ENCODE data around the gene NFX1. TPM values are rescaled to one million over a fixed set of nuclear protein-coding genes. Genes with fewer than 3 reads are reported as not detected.

Gene NFX1
- total RNA-seq: 10 to 100 TPM; 46.3 to 48.1 TPM

- Mint-ChIP-seq H3K27ac (peak within 1 kb of the TSS; percentile 100), H3K27me3 (peaks cover 2% of the 10 kb centered on the region), H3K36me3 (peaks cover 44% of the 10 kb centered on the region), H3K4me3 (peak within 1 kb of the TSS; percentile 98), H3K4me1 (peaks cover 61% of the 10 kb centered on the region), H3K9me3 (ENCODE audit: low read depth) (no peaks in the 10 kb centered on the region)
- CTCF ChIA-PET: interaction anchor here (0.6 to 1.1 kb wide), 10 partner anchors 10 to 523 kb away, joined by 3 to 11 read pairs (median 3); partner anchors contain the start of genes BAG1 and CHMP5
- ATAC-seq: peak; percentile 92
- peak; percentile 99 for DNase-seq
Measured at GRCh38 chr9:33290247-33291030, at the start of gene NFX1. NFX1 (plus strand) TSS chr9:33290516; CDS start chr9:33290573, 57 bp downstream.

- H3K9me3 Mint-ChIP-seq (ENCODE audit: low read depth): no peaks in the 10 kb centered on the region
- H3K27ac Mint-ChIP-seq: no peak overlapping the region
- H3K36me3 Mint-ChIP-seq: no peaks in the 10 kb centered on the region
- peaks cover 4% of the 10 kb centered on the region for H3K27me3 Mint-ChIP-seq
- H3K4me1 Mint-ChIP-seq: peaks cover 8% of the 10 kb centered on the region
- DNase-seq (no peak), ATAC-seq (no peak)
- CTCF ChIA-PET: interaction anchor here (1.4 kb wide), 1 partner anchor 45 kb away, joined by 3 read pairs; no protein-coding TSS in a partner anchor
- H3K4me3 Mint-ChIP-seq: no peak overlapping the region
Measured at GRCh38 chr9:33241298-33241697, 49.0 kb upstream of the NFX1 start.

GRCh38 chr9:33242609-33243134, 47.6 kb upstream of the NFX1 start:
- DNase-seq: no peak
- ATAC-seq: no peak
- CTCF ChIA-PET: interaction anchor here (1.9 kb wide), 1 partner anchor 17 kb away, joined by 6 read pairs; no protein-coding TSS in a partner anchor
- Mint-ChIP-seq H3K27ac (no peak overlapping the region), H3K9me3 (ENCODE audit: low read depth) (no peaks in the 10 kb centered on the region), H3K36me3 (peaks cover under 1% of the 10 kb centered on the region), H3K4me3 (no peak overlapping the region), H3K4me1 (peaks cover 8% of the 10 kb centered on the region), H3K27me3 (peaks cover 4% of the 10 kb centered on the region)

GRCh38 chr9:33244137-33244784, 46.1 kb upstream of the NFX1 start:
- CTCF ChIA-PET: interaction anchor here (1.5 to 1.9 kb wide), 2 partner anchors 18 kb away, joined by 3 to 6 read pairs; no protein-coding TSS in a partner anchor
- ATAC-seq: no peak
- H3K36me3 Mint-ChIP-seq: peaks cover 2% of the 10 kb centered on the region
- no peak for DNase-seq
- no peak overlapping the region for H3K4me3 Mint-ChIP-seq
- no peaks in the 10 kb centered on the region for H3K9me3 Mint-ChIP-seq (ENCODE audit: low read depth)
- peaks cover 11% of the 10 kb centered on the region for H3K4me1 Mint-ChIP-seq
- no peak overlapping the region for H3K27ac Mint-ChIP-seq
- H3K27me3 Mint-ChIP-seq: peaks cover 4% of the 10 kb centered on the region

- H3K27ac Mint-ChIP-seq: no peak overlapping the region
- CTCF ChIA-PET: interaction anchor here (1.5 kb wide), 1 partner anchor 19 kb away, joined by 3 read pairs; no protein-coding TSS in a partner anchor
- no peaks in the 10 kb centered on the region for H3K27me3 Mint-ChIP-seq
- H3K4me3 Mint-ChIP-seq: no peak overlapping the region
- H3K4me1 Mint-ChIP-seq: peaks cover 18% of the 10 kb centered on the region
- no peaks in the 10 kb centered on the region for H3K9me3 Mint-ChIP-seq (ENCODE audit: low read depth)
- peaks cover 2% of the 10 kb centered on the region for H3K36me3 Mint-ChIP-seq
- ATAC-seq: no peak
- no peak for DNase-seq
Measured at GRCh38 chr9:33245341-33245740, 45.0 kb upstream of the NFX1 start.

- CTCF ChIA-PET: no interaction called here
- Mint-ChIP-seq H3K27me3 (no peaks in the 10 kb centered on the region), H3K9me3 (ENCODE audit: low read depth) (no peaks in the 10 kb centered on the region), H3K4me1 (peaks cover 18% of the 10 kb centered on the region), H3K4me3 (no peak overlapping the region), H3K36me3 (peaks cover 3% of the 10 kb centered on the region), H3K27ac (no peak overlapping the region)
- DNase-seq: no peak
- ATAC-seq: no peak
Measured at GRCh38 chr9:33246269-33246860, 44.0 kb upstream of the NFX1 start.

DNA sequence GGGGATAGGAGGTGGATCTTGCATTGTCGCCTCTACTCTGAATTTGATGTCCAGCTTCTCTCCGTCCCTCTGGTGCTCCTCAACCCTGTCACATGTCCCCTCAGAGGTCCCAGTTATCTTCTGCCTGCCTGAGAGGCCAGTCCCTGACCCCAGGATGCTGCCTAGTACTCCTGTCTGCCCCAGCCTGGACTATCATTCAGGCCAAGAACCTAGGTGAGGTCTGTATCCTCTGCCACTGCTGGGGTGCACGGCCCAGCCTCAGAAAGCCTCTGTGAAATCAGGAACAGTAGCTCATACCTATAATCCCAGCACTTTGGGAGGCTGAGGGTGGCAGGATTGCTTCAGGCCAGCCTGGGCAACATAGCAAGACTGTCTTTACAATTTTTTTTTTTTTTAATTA, 41.7 kb upstream of the NFX1 start:
- H3K27ac Mint-ChIP-seq: no peak overlapping the region
- CTCF ChIA-PET: interaction anchor here (1.6 to 2.0 kb wide), 2 partner anchors 10 to 23 kb away, joined by 5 to 7 read pairs; no protein-coding TSS in a partner anchor
- ATAC-seq: no peak

DNA sequence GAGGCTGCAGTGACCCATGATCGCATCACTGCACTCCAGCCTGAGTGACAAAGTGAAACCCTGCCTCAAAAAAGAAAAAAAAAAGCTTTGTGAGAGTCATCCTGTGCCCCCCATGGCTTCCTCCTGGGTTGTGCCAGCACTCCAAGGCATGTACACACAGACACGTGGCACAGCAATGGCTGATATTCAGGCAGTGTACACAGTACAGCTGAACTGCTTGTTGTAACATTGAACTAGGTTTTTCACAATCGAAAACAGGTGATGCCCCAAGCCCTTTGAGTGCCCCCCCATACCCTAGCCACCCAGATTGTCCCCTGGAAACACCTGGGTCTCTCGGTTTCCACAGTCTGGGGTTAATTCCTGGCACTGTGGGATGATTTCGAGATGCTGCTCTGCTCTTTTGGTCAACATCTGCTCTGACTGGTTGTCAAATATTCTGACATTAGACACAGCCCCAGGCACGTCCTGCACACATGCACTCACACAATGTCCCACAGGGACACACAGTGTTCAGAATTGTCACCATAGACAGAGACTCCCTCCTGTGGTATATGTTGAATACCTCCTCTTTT, 41.1 kb upstream of the NFX1 start:
- Mint-ChIP-seq H3K9me3 (ENCODE audit: low read depth) (no peaks in the 10 kb centered on the region), H3K27me3 (no peaks in the 10 kb centered on the region), H3K36me3 (peaks cover 12% of the 10 kb centered on the region), H3K27ac (no peak overlapping the region), H3K4me1 (peaks cover 11% of the 10 kb centered on the region), H3K4me3 (no peak overlapping the region)
- DNase-seq (no peak), ATAC-seq (peak; percentile 37)
- CTCF ChIA-PET: interaction anchor here (1.6 to 2.0 kb wide), 2 partner anchors 9 to 23 kb away, joined by 5 to 7 read pairs; no protein-coding TSS in a partner anchor

More for the DNA sequence above, 41.7 kb upstream of the NFX1 start:
- no peak for DNase-seq
- Mint-ChIP-seq H3K4me3 (no peak overlapping the region), H3K27me3 (no peaks in the 10 kb centered on the region), H3K4me1 (peaks cover 15% of the 10 kb centered on the region), H3K9me3 (ENCODE audit: low read depth) (no peaks in the 10 kb centered on the region), H3K36me3 (peaks cover 11% of the 10 kb centered on the region)

DNA sequence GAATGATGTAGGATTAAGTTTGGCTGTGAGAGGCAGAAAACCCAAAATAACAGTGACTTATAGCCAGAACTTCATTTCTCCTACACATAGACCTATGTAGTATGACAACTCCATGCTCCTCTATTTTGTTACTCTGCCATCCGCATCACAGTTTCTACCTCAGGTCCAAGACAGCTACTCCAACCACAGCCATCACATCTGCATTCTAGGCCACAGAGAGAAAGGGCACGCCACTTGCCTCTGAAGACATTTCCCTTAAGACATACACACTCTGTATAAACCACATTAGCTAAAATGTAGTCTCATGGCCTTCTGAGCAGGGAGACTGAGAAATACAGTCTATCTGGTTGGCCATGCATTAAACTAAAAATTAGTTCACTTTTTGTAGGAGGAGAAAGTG, 40.3 kb upstream of the NFX1 start:
- ATAC-seq (no peak), DNase-seq (no peak)
- Mint-ChIP-seq H3K4me3 (no peak overlapping the region), H3K4me1 (peaks cover 11% of the 10 kb centered on the region), H3K36me3 (peaks cover 20% of the 10 kb centered on the region), H3K27me3 (no peaks in the 10 kb centered on the region), H3K9me3 (ENCODE audit: low read depth) (no peaks in the 10 kb centered on the region), H3K27ac (no peak overlapping the region)
- CTCF ChIA-PET: no interaction called here

- no peaks in the 10 kb centered on the region for H3K27me3 Mint-ChIP-seq
- H3K27ac Mint-ChIP-seq: no peak overlapping the region
- peaks cover 11% of the 10 kb centered on the region for H3K4me1 Mint-ChIP-seq
- ATAC-seq (no peak), DNase-seq (no peak)
- no peak overlapping the region for H3K4me3 Mint-ChIP-seq
- peaks cover 23% of the 10 kb centered on the region for H3K36me3 Mint-ChIP-seq
- H3K9me3 Mint-ChIP-seq (ENCODE audit: low read depth): no peaks in the 10 kb centered on the region
- CTCF ChIA-PET: no interaction called here
Measured at GRCh38 chr9:33250458-33250995, 39.8 kb upstream of the NFX1 start.

DNA sequence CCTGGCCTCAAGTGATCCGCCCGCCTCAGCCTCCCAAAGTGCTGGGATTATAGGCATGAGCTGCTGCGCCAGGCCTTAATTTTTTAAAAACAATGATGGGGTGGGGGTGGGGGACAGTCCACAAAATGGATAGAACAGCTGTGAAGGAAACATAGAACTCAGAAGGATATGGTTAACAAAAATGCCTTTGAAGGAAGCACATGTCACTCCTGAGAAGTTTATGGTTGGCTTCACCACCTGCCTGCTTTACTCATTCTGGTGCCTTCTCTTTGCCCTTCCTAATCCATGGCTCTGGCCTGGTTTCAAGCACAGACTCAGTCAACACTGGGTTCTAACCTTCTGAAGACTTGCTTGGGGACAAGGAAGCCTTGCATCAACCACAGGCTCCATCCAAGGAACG, 36.1 kb upstream of the NFX1 start:
- Mint-ChIP-seq H3K36me3 (peaks cover 48% of the 10 kb centered on the region), H3K4me3 (no peak overlapping the region), H3K27me3 (no peaks in the 10 kb centered on the region), H3K27ac (no peak overlapping the region), H3K9me3 (ENCODE audit: low read depth) (no peaks in the 10 kb centered on the region), H3K4me1 (peaks cover 12% of the 10 kb centered on the region)
- CTCF ChIA-PET: no interaction called here
- ATAC-seq (no peak), DNase-seq (no peak)

DNA sequence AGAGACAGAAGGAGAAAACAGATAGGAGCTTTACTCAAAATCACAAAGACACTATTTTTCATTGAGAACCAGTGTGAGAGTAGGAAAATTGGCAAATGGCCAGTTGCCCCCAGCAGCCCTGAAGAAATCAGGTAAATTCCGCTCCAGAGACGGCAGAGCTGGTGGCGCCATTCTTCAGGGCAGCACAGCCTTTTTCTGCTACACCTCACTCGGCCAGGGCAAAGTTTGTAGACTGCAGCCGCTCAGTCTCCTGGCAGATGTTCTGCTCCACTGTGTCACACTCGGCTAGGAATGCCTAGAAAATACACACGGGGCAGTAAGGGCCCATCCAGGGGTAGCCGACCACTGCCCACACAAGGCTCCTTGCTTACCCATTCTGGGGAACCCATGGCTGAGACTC, 35.3 kb upstream of the NFX1 start:
- H3K36me3 Mint-ChIP-seq: peaks cover 53% of the 10 kb centered on the region
- DNase-seq (no peak), ATAC-seq (no peak)
- H3K4me1 Mint-ChIP-seq: peaks cover 8% of the 10 kb centered on the region
- H3K4me3 Mint-ChIP-seq: no peak overlapping the region
- CTCF ChIA-PET: no interaction called here
- no peaks in the 10 kb centered on the region for H3K9me3 Mint-ChIP-seq (ENCODE audit: low read depth)
- H3K27ac Mint-ChIP-seq: no peak overlapping the region
- no peaks in the 10 kb centered on the region for H3K27me3 Mint-ChIP-seq

DNA sequence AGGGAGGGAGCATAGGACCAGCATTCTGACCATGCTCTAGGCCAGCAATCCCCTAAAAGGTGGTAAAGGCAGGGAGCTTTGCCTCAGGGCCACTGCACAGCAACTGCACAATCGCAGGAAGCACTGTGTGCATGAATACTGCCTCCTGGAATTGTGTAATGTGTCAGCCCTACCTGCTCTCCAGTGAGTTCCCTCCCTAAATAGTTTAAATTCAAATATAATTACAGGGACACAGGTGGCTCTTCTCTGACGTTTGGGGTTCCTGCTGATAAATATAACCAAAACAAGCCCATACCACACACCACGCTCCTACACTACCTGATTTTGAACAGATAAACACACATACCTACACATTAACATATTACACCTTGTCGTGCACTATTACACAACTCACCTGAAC, 34.8 kb upstream of the NFX1 start:
- H3K36me3 Mint-ChIP-seq: peaks cover 56% of the 10 kb centered on the region

More for the DNA sequence above, 34.8 kb upstream of the NFX1 start:
- Mint-ChIP-seq H3K27ac (no peak overlapping the region), H3K4me3 (no peak overlapping the region), H3K9me3 (ENCODE audit: low read depth) (no peaks in the 10 kb centered on the region), H3K27me3 (no peaks in the 10 kb centered on the region), H3K4me1 (peaks cover 11% of the 10 kb centered on the region)
- CTCF ChIA-PET: no interaction called here
- ATAC-seq (no peak), DNase-seq (no peak)

Measured in activated CD8-positive, alpha-beta memory T cell treated with anti-CD3 and anti-CD28 coated beads, Interleukin-2, amount 10 ng/mL, durations not matched to agents 7 days and 5 days (primary cell).